ENCODE measurements around the gene MRPL27.

DNA sequence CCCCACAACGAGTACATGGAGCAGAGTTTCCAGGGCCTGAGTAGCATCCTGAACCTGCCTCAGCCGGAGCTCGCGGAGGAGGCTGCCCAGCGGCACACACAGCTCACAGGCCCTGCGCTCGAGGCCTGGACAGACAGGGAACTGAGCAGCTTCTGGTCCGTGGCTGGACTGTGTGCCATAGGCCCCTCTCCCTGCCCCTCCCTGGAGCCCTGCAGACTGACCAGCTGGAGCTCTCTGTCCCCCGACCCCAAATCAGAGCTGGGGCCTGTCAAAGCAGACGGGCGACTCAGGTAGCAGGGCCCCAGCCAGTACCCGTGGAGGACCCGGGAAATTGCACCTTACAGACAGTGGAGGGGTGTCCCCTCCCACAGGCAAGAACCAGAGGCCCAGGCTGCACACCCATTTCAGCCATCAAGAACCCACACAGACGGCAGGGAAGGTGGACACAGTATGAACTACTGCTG, 13.0 kb downstream of the MRPL27 start:
- TF ChIP-seq CTCF (conservative IDR thresholded peaks at IDR 0.05; ENCODE audit: low read length) (no peak), EZH2phosphoT487 (IDR thresholded peaks at IDR 0.05; ENCODE audit: borderline replicate concordance, low read depth, low read length) (no peak)

Data from OCI-LY7 (cell line).